ENCODE results near the gene SPRR2D. TPM values are rescaled to one million over a fixed set of nuclear protein-coding genes. Genes with fewer than 3 reads are reported as not detected.

The SPRR2D gene
- total and polyA plus RNA-seq, 10 of the 15 experiments (the other 5 are each of a cell fraction or from before 2014, with no cell fraction given), result 0.44 TPM; not detected in 9

- CTCF ChIA-PET, result interaction anchor here (0.6 to 1.8 kb wide), 7 partner anchors 51 to 981 kb away, joined by 3 to 8 read pairs (median 3); no protein-coding TSS in a partner anchor
- intact Hi-C loops (cut with micrococcal nuclease; ENCODE audit: unreplicated experiment), result loop anchor here (10.0 kb wide), 1 partner anchor 157 kb away; the partner anchor contains the start of gene SMCP
- H3K9ac ChIP-seq (ENCODE audit: control insufficient read depth, insufficient read depth, low read length), result no peak overlapping the region
- no peak overlapping the region for H3K4me3 ChIP-seq
- H3K27ac ChIP-seq (ENCODE audit: control insufficient read depth, insufficient read depth), result no peak overlapping the region
- SMC1A ChIA-PET (ENCODE audit: uncharacterized antibody, unreplicated experiment), result interaction anchor here (1.0 to 1.5 kb wide), 3 partner anchors 13 to 108 kb away, joined by 3 to 5 read pairs (median 3); no protein-coding TSS in a partner anchor
- H4K20me1 ChIP-seq (ENCODE audit: control insufficient read depth, insufficient read depth), result no peaks in the 10 kb centered on the region
- in situ Hi-C loops (cut with MboI), result no loop called here
- H2AFZ ChIP-seq (ENCODE audit: control insufficient read depth, low read depth, low read length), result no peak overlapping the region
- RAD21 ChIA-PET (ENCODE audit: unreplicated experiment), result interaction anchor here (1.1 to 1.2 kb wide), 2 partner anchors 71 to 161 kb away, joined by 3 to 5 read pairs; no protein-coding TSS in a partner anchor
- DNase-seq (ENCODE audit: low read depth, low spot score) (no peak), ATAC-seq (peak; percentile 58), FAIRE-seq (no peak)
- H3K4me1 ChIP-seq (ENCODE audit: control insufficient read depth, insufficient read depth, low read length), result no peaks in the 10 kb centered on the region
- POLR2A ChIA-PET, result no interaction called here
- H3K36me3 ChIP-seq (ENCODE audit: control insufficient read depth in 2 of 2, insufficient read depth in 2 of 2, low read length in 1 of 2), result no peaks in the 10 kb centered on the region
- H3K9me3 ChIP-seq (replicated peaks; ENCODE audit: control insufficient read depth, insufficient read depth, low read length), result no peaks in the 10 kb centered on the region
- H3K4me2 ChIP-seq (ENCODE audit: control insufficient read depth, insufficient read depth), result no peak overlapping the region
- no TSS peak for BruUV-seq (replicated peaks)
- H3K27me3 ChIP-seq (replicated peaks in 1 of 2; ENCODE audit: control insufficient read depth in 2 of 2, insufficient read depth in 2 of 2, low read length in 1 of 2), result no peaks in the 10 kb centered on the region; a peak in 1 of 4 replicates
- H3K79me2 ChIP-seq (ENCODE audit: control insufficient read depth, insufficient read depth, low read length), result no peaks in the 10 kb centered on the region
- TF ChIP-seq IKZF2 (IDR thresholded peaks at IDR 0.05) (peak in 1 of 2 experiments; percentile 23; a peak in 1 of 4 replicates), TCF7 (IDR thresholded peaks at IDR 0.05; ENCODE audit: borderline replicate concordance) (0 out of 2 replicates have a peak, but pooled peaks have one; percentile 47), CREM (IDR thresholded peaks at IDR 0.05; ENCODE audit: low read depth) (no peak), POLR2AphosphoS5 (IDR thresholded peaks at IDR 0.05; ENCODE audit: low read length) (no peak), DPF2 (IDR thresholded peaks at IDR 0.05) (no peak), ASH2L (IDR thresholded peaks at IDR 0.05; ENCODE audit: borderline replicate concordance, low read depth) (no peak), SMAD5 (IDR thresholded peaks at IDR 0.05; ENCODE audit: low read depth) (no peak), MTA2 (IDR thresholded peaks at IDR 0.05; ENCODE audit: low read depth) (peak; percentile 46; the same call in 1 of the 2 replicates), EZH2 (IDR thresholded peaks at IDR 0.05; ENCODE audit: borderline replicate concordance, control insufficient read depth, low read depth, low read length) (no peak), MEF2A (IDR thresholded peaks at IDR 0.05; ENCODE audit: insufficient read depth, low read depth, low read length) (no peak), CBX5 (IDR thresholded peaks at IDR 0.05; ENCODE audit: low read depth) (no peak), FOXK2 (IDR thresholded peaks at IDR 0.05) (no peak), TCF12 (IDR thresholded peaks at IDR 0.05; ENCODE audit: low read depth, low read length) (no peak), RUNX3 (IDR thresholded peaks at IDR 0.05; ENCODE audit: low read length) (peak; percentile 76), SRF (IDR thresholded peaks at IDR 0.05; ENCODE audit: low read depth in 2 of 2, low read length in 2 of 2) (no peak), NR2F1 (conservative IDR thresholded peaks at IDR 0.05) (0 out of 2 replicates have a peak, but pooled peaks have one; percentile 17), ESRRA (IDR thresholded peaks at IDR 0.05; ENCODE audit: low read length) (no peak), NFIC (IDR thresholded peaks at IDR 0.05; ENCODE audit: low read depth, low read length) (0 out of 2 replicates have a peak, but pooled peaks have one; percentile 22), MXI1 (IDR thresholded peaks at IDR 0.05; ENCODE audit: low read depth, low read length) (no peak), IKZF1 (conservative IDR thresholded peaks at IDR 0.05) (peak; percentile 40)
- TF ChIP-seq, protein P1, sequence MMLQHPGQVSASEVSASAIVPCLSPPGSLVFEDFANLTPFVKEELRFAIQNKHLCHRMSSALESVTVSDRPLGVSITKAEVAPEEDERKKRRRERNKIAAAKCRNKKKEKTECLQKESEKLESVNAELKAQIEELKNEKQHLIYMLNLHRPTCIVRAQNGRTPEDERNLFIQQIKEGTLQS (IDR thresholded peaks at IDR 0.05; ENCODE audit: borderline replicate concordance, extremely low read depth, low read depth, low read length), result no peak
- TF ChIP-seq, protein P2, sequence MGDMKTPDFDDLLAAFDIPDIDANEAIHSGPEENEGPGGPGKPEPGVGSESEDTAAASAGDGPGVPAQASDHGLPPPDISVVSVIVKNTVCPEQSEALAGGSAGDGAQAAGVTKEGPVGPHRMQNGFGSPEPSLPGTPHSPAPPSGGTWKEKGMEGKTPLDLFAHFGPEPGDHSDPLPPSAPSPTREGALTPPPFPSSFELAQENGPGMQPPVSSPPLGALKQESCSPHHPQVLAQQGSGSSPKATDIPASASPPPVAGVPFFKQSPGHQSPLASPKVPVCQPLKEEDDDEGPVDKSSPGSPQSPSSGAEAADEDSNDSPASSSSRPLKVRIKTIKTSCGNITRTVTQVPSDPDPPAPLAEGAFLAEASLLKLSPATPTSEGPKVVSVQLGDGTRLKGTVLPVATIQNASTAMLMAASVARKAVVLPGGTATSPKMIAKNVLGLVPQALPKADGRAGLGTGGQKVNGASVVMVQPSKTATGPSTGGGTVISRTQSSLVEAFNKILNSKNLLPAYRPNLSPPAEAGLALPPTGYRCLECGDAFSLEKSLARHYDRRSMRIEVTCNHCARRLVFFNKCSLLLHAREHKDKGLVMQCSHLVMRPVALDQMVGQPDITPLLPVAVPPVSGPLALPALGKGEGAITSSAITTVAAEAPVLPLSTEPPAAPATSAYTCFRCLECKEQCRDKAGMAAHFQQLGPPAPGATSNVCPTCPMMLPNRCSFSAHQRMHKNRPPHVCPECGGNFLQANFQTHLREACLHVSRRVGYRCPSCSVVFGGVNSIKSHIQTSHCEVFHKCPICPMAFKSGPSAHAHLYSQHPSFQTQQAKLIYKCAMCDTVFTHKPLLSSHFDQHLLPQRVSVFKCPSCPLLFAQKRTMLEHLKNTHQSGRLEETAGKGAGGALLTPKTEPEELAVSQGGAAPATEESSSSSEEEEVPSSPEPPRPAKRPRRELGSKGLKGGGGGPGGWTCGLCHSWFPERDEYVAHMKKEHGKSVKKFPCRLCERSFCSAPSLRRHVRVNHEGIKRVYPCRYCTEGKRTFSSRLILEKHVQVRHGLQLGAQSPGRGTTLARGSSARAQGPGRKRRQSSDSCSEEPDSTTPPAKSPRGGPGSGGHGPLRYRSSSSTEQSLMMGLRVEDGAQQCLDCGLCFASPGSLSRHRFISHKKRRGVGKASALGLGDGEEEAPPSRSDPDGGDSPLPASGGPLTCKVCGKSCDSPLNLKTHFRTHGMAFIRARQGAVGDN (IDR thresholded peaks at IDR 0.05), result no peak
- TF ChIP-seq, protein P3, sequence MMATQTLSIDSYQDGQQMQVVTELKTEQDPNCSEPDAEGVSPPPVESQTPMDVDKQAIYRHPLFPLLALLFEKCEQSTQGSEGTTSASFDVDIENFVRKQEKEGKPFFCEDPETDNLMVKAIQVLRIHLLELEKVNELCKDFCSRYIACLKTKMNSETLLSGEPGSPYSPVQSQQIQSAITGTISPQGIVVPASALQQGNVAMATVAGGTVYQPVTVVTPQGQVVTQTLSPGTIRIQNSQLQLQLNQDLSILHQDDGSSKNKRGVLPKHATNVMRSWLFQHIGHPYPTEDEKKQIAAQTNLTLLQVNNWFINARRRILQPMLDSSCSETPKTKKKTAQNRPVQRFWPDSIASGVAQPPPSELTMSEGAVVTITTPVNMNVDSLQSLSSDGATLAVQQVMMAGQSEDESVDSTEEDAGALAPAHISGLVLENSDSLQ (IDR thresholded peaks at IDR 0.05), result no peak
These were observed 8.8 kb downstream of the SPRR2D start for GRCh38 chr1:153032073-153032472.
